Measurements from ENCODE around the gene ANKRD44. TPM values are rescaled to one million over a fixed set of nuclear protein-coding genes. Genes with fewer than 3 reads are reported as not detected.

ANKRD44 gene
- total RNA-seq, 1 donor from 2014 or later: 14.2 TPM

GRCh38 chr2:197236816-197237215 lies 73.8 kb downstream of the ANKRD44 start:
- Mint-ChIP-seq H3K9me3 (peaks cover 5% of the 10 kb centered on the region), H3K27ac (no peak overlapping the region), H3K36me3 (no peaks in the 10 kb centered on the region), H3K4me1 (ENCODE audit: unreplicated experiment) (no peaks in the 10 kb centered on the region), H3K4me3 (no peak overlapping the region), H3K27me3 (no peaks in the 10 kb centered on the region)
- DNase-seq (ENCODE audit: extremely low spot score, unreplicated experiment): no peak
- no peak for TF ChIP-seq CTCF (conservative IDR thresholded peaks at IDR 0.05)

- Mint-ChIP-seq H3K27me3 (no peaks in the 10 kb centered on the region), H3K9me3 (peaks cover 5% of the 10 kb centered on the region), H3K4me3 (no peak overlapping the region), H3K27ac (no peak overlapping the region), H3K4me1 (ENCODE audit: unreplicated experiment) (no peaks in the 10 kb centered on the region), H3K36me3 (no peaks in the 10 kb centered on the region)
- no peak for TF ChIP-seq CTCF (conservative IDR thresholded peaks at IDR 0.05)
- DNase-seq (ENCODE audit: extremely low spot score, unreplicated experiment): no peak
Observed at GRCh38 chr2:197236159-197236558, 74.4 kb downstream of the ANKRD44 start.

DNA sequence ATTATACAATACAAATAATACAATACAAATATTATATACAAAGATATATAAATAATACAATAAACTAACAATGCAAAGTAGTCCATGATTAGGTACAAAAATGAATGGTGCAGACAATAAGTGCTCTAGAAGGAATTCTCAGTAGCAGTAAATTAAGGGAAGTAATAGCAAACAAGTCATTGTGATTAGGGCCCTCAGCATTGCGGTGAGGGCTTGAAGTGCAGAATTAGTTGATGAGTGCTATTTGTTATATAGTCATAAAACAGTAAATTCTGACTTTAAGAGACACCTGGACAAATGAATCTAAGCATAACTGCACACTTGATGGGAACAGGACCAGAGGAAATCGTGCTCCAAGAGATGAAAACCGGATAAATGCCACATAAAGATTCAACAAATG lies 74.9 kb downstream of the ANKRD44 start:
- TF ChIP-seq CTCF (conservative IDR thresholded peaks at IDR 0.05): no peak
- Mint-ChIP-seq H3K9me3 (peaks cover 5% of the 10 kb centered on the region), H3K27ac (no peak overlapping the region), H3K4me3 (no peak overlapping the region), H3K36me3 (no peaks in the 10 kb centered on the region), H3K27me3 (no peaks in the 10 kb centered on the region), H3K4me1 (ENCODE audit: unreplicated experiment) (no peaks in the 10 kb centered on the region)
- DNase-seq (ENCODE audit: extremely low spot score, unreplicated experiment): no peak

- no peak overlapping the region for H3K4me3 Mint-ChIP-seq
- no peaks in the 10 kb centered on the region for H3K27me3 Mint-ChIP-seq
- no peak for TF ChIP-seq CTCF (conservative IDR thresholded peaks at IDR 0.05)
- H3K27ac Mint-ChIP-seq: no peak overlapping the region
- no peaks in the 10 kb centered on the region for H3K36me3 Mint-ChIP-seq
- H3K4me1 Mint-ChIP-seq (ENCODE audit: unreplicated experiment): no peaks in the 10 kb centered on the region
- peaks cover 5% of the 10 kb centered on the region for H3K9me3 Mint-ChIP-seq
- DNase-seq (ENCODE audit: extremely low spot score, unreplicated experiment): no peak
Observed at GRCh38 chr2:197234671-197235191, 75.8 kb downstream of the ANKRD44 start.

- Mint-ChIP-seq H3K4me1 (ENCODE audit: unreplicated experiment) (no peaks in the 10 kb centered on the region), H3K36me3 (no peaks in the 10 kb centered on the region), H3K27me3 (no peaks in the 10 kb centered on the region), H3K27ac (no peak overlapping the region), H3K4me3 (no peak overlapping the region), H3K9me3 (peaks cover 5% of the 10 kb centered on the region)
- TF ChIP-seq CTCF (conservative IDR thresholded peaks at IDR 0.05): no peak
- DNase-seq (ENCODE audit: extremely low spot score, unreplicated experiment): no peak
Observed at GRCh38 chr2:197233473-197233872, 77.1 kb downstream of the ANKRD44 start.

DNA sequence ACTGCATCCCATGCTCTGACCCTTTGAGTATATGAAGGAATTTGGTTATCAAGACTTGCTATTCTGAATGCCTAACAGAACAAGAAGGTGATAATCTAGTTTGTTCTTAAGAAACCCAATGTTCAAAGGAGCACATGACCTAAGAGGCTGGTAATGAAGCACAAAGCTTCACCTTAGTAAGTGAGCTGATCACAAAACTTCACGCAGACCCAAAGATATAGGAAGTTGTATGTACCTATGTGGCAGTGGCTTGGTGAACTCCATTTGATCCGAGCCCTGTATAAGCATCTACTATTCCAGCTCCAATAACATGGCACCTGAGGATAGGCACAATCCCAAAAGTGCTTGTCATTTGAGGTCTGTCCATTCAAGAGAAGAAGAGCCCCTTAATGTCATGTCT lies 78.6 kb downstream of the ANKRD44 start:
- no peak overlapping the region for H3K4me3 Mint-ChIP-seq
- H3K4me1 Mint-ChIP-seq (ENCODE audit: unreplicated experiment): no peaks in the 10 kb centered on the region
- no peaks in the 10 kb centered on the region for H3K36me3 Mint-ChIP-seq
- TF ChIP-seq CTCF (conservative IDR thresholded peaks at IDR 0.05): no peak
- no peaks in the 10 kb centered on the region for H3K27me3 Mint-ChIP-seq
- H3K27ac Mint-ChIP-seq: no peak overlapping the region
- peaks cover 5% of the 10 kb centered on the region for H3K9me3 Mint-ChIP-seq
- no peak for DNase-seq (ENCODE audit: extremely low spot score, unreplicated experiment)
